Measurements from ENCODE around the gene POTEC.
"Not testable (repeated sequence)": the region's sequence is repeated elsewhere in the genome, so short reads cannot be mapped to it uniquely, and the experiment has no call there.

DNA sequence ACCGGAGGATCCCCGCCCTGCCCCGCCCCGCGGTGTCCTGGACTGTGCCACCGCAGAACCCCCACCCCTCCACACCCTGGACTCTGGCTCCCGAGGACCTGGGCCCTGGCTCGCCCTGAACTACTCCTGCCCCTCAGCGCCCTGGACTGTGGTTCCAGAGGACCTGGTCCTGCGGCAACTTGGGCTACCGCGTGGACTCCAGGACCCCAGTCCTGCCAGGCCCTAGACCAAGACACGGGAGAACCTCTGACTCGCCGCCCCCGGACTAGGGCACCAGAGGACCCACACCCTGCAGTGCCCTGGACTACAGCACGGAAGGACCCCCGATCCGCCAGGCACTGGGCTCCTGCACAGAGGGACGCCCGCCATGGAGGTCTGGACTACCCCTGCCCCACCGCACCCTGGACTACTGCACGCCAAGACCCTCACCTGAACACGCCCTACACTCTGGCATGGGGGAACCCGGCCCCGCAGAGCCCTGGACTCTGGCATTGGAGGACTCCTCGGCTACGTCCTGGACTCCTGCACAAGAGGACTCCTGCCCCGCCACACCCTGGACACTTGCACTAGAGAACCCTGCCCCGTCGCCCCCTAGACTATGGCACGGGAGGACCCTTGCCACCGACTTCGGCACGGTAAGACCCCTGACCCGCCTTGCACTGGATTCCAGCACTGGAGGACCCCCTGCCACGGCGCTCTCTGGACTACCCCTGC, 69.2 kb downstream of the POTEC start:
- TF ChIP-seq, protein P1, sequence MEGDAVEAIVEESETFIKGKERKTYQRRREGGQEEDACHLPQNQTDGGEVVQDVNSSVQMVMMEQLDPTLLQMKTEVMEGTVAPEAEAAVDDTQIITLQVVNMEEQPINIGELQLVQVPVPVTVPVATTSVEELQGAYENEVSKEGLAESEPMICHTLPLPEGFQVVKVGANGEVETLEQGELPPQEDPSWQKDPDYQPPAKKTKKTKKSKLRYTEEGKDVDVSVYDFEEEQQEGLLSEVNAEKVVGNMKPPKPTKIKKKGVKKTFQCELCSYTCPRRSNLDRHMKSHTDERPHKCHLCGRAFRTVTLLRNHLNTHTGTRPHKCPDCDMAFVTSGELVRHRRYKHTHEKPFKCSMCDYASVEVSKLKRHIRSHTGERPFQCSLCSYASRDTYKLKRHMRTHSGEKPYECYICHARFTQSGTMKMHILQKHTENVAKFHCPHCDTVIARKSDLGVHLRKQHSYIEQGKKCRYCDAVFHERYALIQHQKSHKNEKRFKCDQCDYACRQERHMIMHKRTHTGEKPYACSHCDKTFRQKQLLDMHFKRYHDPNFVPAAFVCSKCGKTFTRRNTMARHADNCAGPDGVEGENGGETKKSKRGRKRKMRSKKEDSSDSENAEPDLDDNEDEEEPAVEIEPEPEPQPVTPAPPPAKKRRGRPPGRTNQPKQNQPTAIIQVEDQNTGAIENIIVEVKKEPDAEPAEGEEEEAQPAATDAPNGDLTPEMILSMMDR (IDR thresholded peaks at IDR 0.05): not testable (repeated sequence)
- TF ChIP-seq POLR2A (IDR thresholded peaks at IDR 0.05): not testable (repeated sequence)
